ENCODE measurements around the gene USP5. TPM values are rescaled to one million over a fixed set of nuclear protein-coding genes. Genes with fewer than 3 reads are reported as not detected.

The USP5 gene
- total RNA-seq = 89.4 and 97.7 TPM in 2 replicates

GRCh38 chr12:6851921-6852650, at the start of gene USP5:
Gene USP5 (plus strand): TSS chr12:6852150. CDS start chr12:6852180, 30 bp downstream.

GRCh38 chr12:6821591-6822425, 30.1 kb upstream of the USP5 start, which contains the start of gene GPR162:
Gene GPR162 (plus strand): TSS chr12:6821821. CDS start chr12:6823899, 2,078 bp downstream.

GRCh38 chr12:6827982-6828780, 23.8 kb upstream of the USP5 start, which contains the start of gene P3H3:
Gene P3H3 (plus strand): TSS chr12:6828407. CDS start chr12:6828441, 34 bp downstream.

DNA sequence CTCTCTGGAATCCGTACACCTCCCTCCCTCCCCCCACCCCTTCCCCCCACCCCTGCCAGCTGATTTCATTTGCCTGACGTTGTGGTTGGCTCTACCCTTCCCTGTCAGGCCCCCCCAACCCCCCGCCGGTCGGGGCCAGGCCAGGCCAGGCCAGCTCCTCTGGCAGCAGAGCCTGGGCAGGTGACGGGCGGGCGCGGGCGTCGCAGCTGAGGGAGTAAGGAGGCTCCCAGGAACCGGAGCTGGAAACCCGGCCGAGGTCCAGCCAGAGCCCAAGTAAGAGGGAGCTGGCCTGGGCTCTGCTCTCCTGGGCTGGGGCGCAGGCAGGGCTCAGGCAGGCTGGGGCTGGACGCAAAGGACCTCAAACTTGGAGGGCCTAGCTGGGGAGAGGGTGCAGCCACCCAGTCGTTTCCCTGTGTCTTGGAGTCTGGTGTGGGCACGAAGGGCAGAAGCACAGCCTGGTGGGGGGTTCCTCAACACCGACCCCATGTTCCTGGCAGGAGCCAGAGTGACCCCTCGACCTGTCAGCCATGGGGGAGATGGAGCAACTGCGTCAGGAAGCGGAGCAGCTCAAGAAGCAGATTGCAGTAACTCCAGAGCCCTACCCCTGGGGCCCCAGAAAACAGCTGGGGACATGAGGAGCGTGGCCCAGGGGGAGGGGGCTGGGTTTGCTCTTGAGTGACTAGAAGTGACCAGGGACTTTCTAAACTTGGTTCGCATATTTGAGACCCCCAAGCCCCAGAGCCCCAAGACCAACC, 11.0 kb upstream of the USP5 start, which contains the start of gene GNB3:
GNB3 (plus strand) TSS at position 165 of the 755 bp plus-strand sequence; CDS start at position 528, 363 bp downstream.

GRCh38 chr12:6851153-6851920, 613 bp upstream of the USP5 start, which contains the start of gene CDCA3:
Gene CDCA3 (minus strand): TSS chr12:6851286. CDS start chr12:6850952, 334 bp downstream.

GRCh38 chr12:6867413-6868210, 15.7 kb downstream of the USP5 start, which contains the start of gene TPI1:
Gene TPI1 (plus strand): TSS chr12:6867531. CDS start chr12:6867567, 36 bp downstream.

GRCh38 chr12:6873094-6874014, 21.4 kb downstream of the USP5 start, which contains the start of gene SPSB2:
Gene SPSB2 (minus strand): TSS chr12:6873303. CDS start chr12:6872901, 402 bp downstream.

GRCh38 chr12:6904280-6905276, 52.6 kb downstream of the USP5 start, which contains the start of gene LRRC23:
Gene LRRC23 (plus strand): TSS chr12:6904822. CDS start chr12:6905634, 812 bp downstream.

DNA sequence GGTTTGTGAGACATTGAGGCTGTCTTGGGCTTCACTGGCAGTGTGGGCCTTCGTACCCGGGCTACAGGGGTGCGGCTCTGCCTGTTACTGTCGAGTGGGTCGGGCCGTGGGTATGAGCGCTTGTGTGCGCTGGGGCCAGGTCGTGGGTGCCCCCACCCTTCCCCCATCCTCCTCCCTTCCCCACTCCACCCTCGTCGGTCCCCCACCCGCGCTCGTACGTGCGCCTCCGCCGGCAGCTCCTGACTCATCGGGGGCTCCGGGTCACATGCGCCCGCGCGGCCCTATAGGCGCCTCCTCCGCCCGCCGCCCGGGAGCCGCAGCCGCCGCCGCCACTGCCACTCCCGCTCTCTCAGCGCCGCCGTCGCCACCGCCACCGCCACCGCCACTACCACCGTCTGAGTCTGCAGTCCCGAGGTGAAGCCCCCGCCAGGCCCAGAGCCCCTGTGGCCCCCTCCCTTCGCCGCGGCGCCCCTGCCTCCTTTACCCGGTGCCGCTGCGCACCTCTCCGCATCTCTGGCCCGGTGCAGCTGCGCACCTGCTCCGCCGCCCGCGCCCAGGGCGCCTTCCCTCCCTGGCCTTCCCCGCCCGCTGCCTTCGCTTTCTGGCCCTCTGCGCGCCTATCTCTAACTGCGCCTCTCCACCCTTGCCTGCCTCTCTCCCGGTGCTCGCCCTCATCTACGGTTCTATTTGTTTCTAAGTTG, 62.4 kb downstream of the USP5 start, which contains the start of gene ENO2:
ENO2 (plus strand) TSS at position 335 of the 701 bp plus-strand sequence. CDS start 1,253 bp downstream, outside the sequence.

Other genes starting within 250 kb of the USP5 start
- gene CHD4, start 244.8 kb upstream of the USP5 start, total RNA-seq = 213 and 218 TPM in 2 replicates
- gene LPAR5, start 216.2 kb upstream of the USP5 start, total RNA-seq = 0.86 TPM in 1 of 2 replicates, not detected in the other
- 0.18 TPM in 1 of 2 replicates, not detected in the other for gene ACRBP, start 204.7 kb upstream of the USP5 start, total RNA-seq
- gene ING4, start 189.0 kb upstream of the USP5 start, total RNA-seq = 28.8 and 31.9 TPM in 2 replicates
- gene ZNF384, start 162.8 kb upstream of the USP5 start, total RNA-seq = 16.7 and 26.2 TPM in 2 replicates
- not detected in 2 replicates for gene PIANP, start 151.3 kb upstream of the USP5 start, total RNA-seq
- gene COPS7A, start 128.1 kb upstream of the USP5 start, total RNA-seq = 127 and 144 TPM in 2 replicates
- 274 and 381 TPM in 2 replicates for gene MLF2, start 99.0 kb upstream of the USP5 start, total RNA-seq
- 296 and 339 TPM in 2 replicates for gene PTMS, start 85.8 kb upstream of the USP5 start, total RNA-seq
- gene LAG3, start 79.6 kb upstream of the USP5 start, total RNA-seq = under 0.01 and 0.35 TPM in 2 replicates
- gene CD4, start 62.6 kb upstream of the USP5 start, total RNA-seq = under 0.01 TPM in 1 of 2 replicates, not detected in the other
- 1.8 and 3.2 TPM in 2 replicates for gene GPR162, start 30.3 kb upstream of the USP5 start, total RNA-seq
- 69.5 and 75.1 TPM in 2 replicates for gene P3H3, start 23.7 kb upstream of the USP5 start, total RNA-seq
- gene GNB3, start 11.2 kb upstream of the USP5 start, total RNA-seq = 0.29 and 1.8 TPM in 2 replicates
- 36.3 and 53.9 TPM in 2 replicates for gene CDCA3, start 864 bp upstream of the USP5 start, total RNA-seq
- gene TPI1, start 15.4 kb downstream of the USP5 start, total RNA-seq = 1,607 and 1,656 TPM in 2 replicates
- gene SPSB2, start 21.2 kb downstream of the USP5 start, total RNA-seq = 4.9 and 12.8 TPM in 2 replicates
- 13.0 and 18.8 TPM in 2 replicates for gene LRRC23, start 52.7 kb downstream of the USP5 start, total RNA-seq
- 8.9 and 9.0 TPM in 2 replicates for gene ENO2, start 62.4 kb downstream of the USP5 start, total RNA-seq
- 12.7 and 13.8 TPM in 2 replicates for gene ATN1, start 75.8 kb downstream of the USP5 start, total RNA-seq
- gene RNU7-1, start 91.7 kb downstream of the USP5 start, total RNA-seq = not detected in 2 replicates
- 314 and 317 TPM in 2 replicates for gene C12orf57, start 91.9 kb downstream of the USP5 start, total RNA-seq
- not detected in 2 replicates for gene PTPN6, start 99.2 kb downstream of the USP5 start, total RNA-seq
- gene PHB2, start 118.5 kb downstream of the USP5 start, total RNA-seq = 393 and 424 TPM in 2 replicates
- gene EMG1, start 118.8 kb downstream of the USP5 start, total RNA-seq = 46.7 and 53.5 TPM in 2 replicates
- 32.0 and 36.5 TPM in 2 replicates for gene LPCAT3, start 166.3 kb downstream of the USP5 start, total RNA-seq
- 70.9 and 75.1 TPM in 2 replicates for gene C1S, start 208.6 kb downstream of the USP5 start, total RNA-seq
- gene C1R, start 240.3 kb downstream of the USP5 start, total RNA-seq = 125 and 158 TPM in 2 replicates